CD4-positive, alpha-beta T cell treated with Interferon alpha-2 for 1 hour (primary cell): ENCODE data around the gene ZDHHC13.

ENCODE experiments used
- DNase-seq, 2 donors: peaks; one replicate each; pipeline ENCODE4 v3.0.0-alpha.2; 2020 to 2022

ZDHHC13 gene, protein sequence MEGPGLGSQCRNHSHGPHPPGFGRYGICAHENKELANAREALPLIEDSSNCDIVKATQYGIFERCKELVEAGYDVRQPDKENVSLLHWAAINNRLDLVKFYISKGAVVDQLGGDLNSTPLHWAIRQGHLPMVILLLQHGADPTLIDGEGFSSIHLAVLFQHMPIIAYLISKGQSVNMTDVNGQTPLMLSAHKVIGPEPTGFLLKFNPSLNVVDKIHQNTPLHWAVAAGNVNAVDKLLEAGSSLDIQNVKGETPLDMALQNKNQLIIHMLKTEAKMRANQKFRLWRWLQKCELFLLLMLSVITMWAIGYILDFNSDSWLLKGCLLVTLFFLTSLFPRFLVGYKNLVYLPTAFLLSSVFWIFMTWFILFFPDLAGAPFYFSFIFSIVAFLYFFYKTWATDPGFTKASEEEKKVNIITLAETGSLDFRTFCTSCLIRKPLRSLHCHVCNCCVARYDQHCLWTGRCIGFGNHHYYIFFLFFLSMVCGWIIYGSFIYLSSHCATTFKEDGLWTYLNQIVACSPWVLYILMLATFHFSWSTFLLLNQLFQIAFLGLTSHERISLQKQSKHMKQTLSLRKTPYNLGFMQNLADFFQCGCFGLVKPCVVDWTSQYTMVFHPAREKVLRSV

DNA sequence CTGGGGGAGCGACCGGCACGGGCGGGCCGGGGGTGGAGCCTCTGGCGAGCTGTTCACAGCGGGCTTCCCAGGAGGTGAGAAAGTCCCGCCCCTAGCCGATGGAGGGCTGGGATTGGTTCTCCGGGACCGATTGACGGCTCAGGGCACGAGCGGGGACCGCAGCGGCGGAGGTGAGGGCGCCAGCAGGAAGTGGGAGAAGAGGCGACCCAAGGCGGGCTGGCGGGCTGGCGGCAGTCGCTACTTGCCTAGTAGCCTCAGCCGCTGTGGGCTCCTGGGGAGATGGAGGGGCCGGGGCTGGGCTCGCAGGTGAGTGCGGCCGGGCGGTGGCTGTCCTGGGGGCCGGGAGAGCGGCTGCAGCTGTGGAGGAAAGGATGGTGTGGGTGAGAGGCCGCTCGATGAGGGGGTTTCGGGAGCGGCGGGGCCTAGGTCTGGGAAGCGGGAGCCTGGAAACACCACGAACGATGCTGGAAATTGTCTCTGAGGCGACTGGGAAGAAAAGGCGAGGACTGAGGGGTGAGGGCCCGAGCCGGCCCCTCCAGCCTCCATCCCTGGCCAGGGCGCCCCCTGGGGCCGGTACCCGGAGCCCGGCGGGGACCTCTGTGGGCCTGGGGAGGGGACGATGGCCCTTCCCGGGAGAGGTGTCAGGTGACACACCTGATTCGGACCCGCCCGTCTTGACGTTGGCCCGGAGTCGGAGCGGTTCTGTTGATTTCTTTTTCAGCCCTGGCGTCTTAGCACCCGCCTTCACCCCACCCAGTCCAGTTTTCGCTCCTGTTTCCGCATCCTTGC is at the start of gene ZDHHC13:
Gene ZDHHC13, plus strand, starts transcription at position 198 of the 789 bp plus-strand sequence. Its CDS starts 82 bp downstream, at position 280.
- peak; percentile 92 to 94 for DNase-seq

DNA sequence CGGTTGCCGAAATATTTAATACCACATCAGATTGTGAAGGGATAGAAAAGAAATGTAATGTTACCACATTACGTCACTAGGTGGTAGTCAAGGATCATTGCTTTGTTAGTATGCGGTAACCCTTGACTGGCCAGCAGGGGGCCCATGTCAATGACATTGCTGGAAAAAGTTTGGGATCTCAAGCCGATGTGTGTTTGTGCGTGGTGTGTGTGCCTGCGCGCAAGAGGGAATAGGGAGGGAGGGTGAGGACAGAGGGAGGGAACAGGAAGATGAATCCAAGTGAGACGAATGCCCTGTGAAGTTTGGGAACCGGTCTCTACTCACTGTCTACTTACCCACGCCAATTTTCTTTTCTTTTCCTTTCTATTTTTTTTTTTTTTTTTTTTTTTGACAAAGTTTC is 45.7 kb upstream of the ZDHHC13 start:
- DNase-seq: peak; percentile 24 to 72

DNA sequence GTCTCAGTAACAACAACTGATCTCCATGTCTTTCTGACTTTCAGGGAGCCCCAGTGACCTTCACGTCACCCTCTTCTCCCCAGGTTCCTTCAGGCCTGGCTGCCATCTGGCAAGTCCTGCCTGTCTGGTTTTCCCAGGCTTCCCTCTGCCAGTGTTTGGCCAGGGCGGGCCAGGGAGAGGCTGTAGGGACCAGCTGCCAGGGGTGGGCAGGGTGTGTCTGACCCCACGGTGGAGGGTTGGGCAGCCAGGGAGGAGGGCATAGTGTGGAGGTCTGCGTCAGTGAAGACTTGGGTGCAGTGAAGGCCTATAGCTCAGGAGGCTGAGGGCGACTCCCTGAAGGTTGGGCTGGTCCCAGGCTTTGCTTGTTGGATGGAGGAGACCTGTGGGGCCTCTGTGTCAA is 44.5 kb upstream of the ZDHHC13 start:
- no peak for DNase-seq

DNA sequence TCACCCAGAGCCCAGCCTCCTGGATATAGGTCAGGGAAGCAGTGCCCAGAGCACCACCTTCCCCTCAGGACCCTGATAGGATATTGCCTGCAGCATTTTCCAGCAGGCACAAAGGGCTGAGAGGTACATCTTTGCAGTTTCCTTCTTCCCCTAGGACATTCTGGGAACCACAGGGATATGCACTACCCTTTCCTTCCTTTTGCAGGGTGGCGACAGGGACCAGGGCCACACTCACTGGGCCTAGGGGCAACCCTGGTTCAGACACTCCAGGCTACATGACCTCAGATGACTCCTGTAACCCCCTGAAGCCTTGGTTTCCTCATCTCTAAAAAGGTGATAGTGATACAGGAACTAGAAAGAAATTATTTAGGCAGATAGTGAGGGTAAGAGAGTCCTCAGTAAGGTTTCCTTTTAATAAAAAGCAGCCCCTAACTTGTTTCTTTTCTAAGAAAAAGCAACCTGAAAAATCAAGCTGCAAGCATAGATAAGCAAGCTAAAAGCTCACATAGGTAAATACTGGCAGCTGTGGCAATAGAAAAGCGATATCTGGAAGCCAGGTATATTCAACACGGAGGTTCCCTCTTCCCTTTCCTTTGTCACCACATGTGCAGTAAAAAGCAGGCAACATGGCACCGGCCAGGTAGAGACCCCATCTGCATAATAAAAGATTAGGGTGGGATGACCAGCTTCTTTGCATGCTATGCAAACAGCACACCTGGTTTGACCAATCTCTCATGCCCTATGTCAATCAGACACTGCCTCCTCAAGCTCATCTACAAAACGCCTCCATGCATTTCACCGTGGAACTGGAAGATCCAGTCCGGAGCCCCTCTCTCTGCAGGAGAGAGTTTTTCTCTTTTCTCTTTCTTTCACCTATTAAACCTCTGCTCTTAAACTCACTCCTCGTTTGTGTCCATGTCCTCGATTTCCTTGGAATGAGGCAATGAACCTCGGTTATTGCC is 43.2 kb upstream of the ZDHHC13 start:
- DNase-seq: no peak

DNA sequence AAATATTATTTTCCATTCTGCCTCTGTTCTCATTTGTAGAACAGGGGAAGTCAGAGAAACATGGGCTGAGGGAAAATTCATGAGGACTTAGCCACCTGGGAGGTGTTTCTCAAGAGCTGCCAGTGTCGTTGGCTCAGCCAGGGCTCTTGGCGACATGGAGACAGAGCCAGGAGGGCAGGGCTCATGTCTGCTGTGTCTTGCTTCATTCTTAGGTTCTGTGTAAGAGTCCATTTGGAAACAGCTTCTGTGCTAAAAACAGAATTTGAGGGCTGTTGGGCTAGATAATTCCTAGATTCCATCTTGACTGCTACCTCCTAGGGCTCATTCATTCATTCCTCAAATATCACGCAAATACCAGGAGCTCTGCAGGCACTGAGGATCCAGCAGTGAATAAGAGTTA is 41.3 kb upstream of the ZDHHC13 start:
- no peak for DNase-seq

DNA sequence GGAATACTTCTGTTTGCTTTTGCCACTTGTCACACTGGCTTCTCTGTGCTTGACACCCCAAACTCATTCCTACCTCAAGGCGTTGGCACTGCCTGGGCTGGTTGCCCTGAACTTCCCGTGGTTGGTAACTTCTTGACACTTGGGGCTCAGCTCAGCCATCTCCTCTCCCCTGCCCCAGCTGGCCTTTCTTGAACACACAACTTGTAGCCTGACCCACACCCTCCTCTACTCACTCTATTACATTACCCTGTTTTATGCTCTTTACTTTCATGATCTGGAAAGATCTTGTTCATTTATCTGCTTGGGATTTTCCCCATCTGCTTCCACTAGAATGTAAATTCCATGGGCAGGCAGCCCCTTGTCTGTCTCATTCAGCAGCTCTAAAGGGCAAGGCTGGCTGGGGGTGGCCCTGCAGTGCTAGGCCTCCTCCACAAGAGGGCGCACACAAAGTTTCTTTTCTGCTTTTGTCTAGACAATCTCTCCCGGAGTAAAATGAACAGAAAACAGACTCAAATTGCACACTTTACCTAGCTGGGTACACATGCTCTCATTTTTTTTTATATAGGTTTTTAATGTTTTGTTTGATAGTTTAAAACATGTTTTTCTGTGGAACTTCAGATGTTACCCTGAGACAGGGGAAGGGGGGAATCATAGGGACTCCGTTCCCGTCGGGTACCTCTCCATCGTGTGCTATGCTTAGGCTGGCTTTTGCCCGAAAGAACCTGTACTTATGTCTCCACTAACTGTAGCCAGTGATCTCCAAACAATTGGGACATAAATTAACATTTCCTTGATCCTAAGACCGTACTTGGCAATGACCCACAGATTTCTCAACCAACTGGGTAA is 40.0 kb upstream of the ZDHHC13 start:
- peak; percentile 18 to 59 for DNase-seq

DNA sequence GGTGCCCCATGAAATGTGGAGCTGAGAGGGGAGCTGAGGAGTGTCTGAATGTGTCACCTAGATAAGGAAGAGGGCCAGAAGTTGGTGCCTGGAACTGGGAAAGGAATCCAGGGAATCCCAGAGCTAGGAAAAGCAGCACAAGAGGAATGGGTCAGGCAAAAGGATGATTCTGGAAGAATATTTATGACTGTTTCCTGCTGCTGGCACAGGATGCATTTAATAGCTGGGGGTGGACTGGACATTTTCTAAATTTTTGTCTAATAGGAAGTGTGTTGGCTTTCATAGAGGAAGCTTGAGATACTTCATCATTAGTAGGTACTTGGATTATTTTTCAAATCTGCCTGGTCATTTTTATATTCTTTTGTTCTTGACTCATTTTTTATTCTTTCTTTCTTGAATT is 39.0 kb upstream of the ZDHHC13 start:
- DNase-seq: no peak

DNA sequence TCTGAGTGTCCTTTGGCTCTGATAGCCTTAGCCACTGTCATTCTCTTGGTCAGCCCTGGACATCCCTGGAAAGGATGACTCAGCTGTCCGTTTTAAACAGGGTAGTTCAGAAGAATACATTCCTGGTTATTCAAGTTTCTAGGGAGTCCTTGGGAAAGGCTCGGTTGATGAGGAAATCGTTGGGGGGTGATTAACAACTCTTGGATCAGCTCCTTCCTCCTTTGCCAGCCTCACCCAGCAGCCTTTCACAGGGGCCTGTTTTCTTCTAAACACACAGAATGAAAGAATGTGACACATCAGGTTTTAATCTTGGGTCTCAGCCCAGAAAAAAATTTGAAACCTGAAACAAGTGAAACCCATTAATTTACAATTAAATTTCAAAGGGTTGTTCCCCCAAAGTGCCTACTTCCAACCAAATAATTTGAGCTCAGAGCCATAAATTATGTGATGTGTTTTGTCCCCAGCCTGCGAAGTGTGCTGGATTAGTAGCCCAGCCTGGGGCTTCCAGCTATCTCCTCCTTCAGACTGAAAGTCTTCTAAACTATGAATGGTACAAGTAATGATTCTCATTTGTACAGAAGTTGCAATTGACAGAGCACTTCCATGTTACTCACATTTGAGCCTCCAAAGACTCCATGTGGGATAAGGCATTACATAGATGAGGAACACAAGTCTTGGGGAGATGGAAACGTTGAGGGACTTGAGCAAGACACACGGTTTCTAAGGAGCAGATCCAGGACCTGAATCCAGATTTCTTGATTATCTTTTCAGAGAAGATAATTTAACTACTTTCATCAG is 37.1 kb upstream of the ZDHHC13 start:
- DNase-seq: no peak

DNA sequence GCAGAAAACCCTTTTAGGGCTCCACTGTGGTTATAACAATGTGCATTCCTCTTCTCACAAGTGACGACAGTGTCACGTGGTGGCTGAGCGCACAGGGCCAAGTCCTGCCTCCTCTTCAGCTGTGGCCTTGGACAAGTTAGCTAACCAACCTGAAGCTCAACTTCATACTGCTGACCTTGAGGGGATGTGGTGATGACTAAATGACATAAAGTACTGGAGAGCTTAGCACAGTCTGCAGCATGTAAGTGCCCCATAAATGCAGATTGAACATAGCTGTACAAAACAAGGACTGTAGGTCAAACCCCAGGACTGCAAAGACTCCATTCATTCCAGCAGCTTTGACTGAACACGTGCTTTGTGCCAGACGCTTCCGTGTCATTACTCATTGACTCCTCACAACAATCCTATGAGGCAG is 36.4 kb upstream of the ZDHHC13 start:
- no peak for DNase-seq

DNA sequence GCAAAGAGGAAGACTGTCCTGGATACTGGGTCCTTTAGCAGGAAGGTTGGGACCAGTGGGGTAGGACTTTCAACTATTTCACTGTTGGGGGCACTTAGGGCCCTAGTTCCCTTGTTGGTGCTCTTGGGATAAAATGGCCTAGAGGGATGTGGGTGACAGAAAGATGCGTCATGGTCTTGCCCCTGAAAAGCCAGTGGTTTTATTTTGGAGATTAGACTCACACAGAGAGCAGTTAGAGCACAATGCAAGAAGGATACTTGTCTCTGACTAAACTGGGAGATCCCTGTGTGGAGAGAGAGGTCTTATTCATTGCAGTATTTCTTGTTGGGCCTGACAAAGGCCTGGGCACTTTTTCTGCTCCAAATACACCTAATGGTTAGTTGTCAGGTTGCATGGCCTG is 33.8 kb upstream of the ZDHHC13 start:
- DNase-seq: no peak

DNA sequence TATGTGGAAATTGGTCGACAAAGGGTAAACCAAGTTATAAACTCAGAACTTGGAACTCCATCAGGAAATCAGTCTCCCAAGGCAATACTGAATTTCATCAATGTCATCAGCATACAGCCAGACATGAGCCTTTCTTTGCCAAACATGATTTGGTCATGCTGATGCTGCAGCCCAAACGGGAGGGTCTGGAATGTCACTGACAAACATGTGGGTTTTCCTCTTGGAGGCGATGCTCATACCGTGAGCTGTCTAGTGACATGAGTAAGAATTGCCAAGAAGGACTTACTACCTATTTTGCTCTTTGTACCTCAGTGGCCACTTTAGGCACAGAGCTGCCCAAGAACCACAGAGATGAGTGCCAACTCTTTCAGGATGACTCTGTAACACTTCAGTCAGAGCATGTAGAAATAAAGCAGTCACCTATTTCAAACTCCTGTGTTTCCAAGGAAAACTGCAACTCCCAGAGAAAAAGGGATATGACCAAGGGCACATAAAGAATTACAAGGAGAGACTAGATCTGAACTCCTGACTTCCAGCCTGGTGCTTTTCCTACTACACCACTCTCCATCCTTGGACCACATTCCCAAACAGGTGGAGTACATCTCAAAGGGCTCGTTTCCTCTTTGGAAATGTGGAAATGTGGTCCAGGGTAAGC is 32.2 kb upstream of the ZDHHC13 start:
- DNase-seq: no peak

DNA sequence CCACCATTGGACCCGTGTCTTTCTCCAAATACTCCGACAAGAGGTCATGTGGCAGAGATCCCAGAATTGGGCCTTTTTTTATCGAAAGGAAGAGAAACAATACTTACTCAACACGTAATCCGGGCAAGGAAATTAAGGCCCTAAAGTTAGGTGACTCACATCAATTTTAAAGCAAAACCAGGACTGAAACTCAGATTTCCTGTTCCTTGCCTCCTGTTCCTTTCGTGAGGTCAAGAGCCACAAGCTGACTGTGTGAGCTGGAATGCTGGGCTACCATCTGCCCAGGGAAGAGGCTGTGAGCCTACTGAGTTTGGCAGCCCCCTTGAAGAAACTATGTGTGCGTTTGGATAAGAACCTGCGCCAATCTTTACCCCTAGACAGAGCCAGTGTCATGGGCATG is 29.3 kb upstream of the ZDHHC13 start:
- DNase-seq: no peak

DNA sequence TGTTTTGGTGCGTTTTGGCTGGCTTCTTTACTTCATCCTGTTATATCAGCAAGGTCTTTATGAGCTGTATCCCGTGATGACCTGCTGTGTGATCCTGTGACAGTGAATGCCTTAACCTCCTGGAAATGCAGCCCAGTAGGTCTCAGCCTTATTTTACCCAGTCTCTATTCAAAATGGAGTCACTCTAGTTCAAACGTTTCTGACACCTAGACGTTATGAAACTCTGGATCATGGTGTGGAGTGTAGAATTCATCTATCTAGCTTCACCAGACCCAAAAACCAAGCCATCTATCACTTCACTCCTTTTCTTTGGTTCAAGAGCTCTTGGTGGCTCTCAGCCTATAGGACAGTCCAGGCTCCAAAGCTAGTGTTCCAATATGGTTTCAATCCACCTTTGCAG is 28.2 kb upstream of the ZDHHC13 start:
- no peak for DNase-seq

DNA sequence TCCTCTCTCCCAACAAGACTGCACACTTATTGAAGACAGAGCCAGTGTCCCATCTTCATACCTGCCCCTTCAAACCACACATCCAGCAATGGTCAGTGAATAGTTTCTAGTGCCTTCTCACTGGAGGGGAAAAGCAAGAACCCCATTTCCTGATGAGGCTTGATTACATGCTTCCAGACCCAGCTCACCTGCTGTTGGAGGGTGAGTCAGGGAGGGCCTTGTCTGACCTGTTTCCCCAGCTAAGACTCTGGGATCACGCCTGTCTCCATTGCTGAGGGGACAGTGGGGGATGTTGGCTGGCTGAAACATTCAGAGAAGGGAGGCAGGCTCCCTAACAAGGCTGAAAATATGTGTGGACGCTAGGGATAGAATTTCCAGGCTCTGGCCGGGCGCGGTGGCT is 27.5 kb upstream of the ZDHHC13 start:
- no peak for DNase-seq

DNA sequence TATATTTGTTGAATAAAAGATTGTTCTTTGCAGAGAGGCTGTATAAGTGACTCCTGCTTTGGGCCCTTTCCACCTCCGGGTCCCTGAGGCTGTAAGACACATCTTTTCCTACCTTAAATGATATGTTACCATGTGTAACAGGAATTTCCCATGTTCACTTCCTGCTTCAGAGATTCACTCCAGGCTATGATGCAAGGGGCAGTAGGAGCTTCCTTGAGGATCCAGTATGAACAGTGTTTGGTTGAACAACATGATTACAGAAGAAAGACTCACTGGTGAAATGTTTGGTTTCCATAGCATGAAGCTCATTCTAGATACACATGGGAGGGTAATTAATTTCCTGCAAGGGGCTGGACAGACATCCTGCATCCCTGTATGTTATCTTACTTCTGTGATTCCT is 25.6 kb upstream of the ZDHHC13 start:
- no peak for DNase-seq

DNA sequence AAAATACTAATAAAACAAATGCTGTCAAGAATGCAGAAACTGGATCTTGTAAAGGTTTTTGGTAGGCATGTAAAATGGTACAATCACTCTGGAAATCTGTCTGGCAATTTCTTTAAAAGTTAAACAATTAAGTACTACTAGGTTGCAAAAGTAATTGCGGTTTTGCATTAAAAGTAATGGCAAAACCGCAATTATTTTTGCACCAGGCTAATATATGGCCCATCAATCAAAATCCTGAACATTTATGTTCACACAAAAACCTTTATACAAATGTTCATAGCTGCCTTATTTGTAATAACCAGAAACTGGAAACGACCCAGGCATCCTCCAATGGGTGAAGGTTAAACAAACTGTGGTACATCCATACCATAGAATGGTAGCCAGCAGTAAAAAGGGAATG is 24.6 kb upstream of the ZDHHC13 start:
- DNase-seq: no peak

DNA sequence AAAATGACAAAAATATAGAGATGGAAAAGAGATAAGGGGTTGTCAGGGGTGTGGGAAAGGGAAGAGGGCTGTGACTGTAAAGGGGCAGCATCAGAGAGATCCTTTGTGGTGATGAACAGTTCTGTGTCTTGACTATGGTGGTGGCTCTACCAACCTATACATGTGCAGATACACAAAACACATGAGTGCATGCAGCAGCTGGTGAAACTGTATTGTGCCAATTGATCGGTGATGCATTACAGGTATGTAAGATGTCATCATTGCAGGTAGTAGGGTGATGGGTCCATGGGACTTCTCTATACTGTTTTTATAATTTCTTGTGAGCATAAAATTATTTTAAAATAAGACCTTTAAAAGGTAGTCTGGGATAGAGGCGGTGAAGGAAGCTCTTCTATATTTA is 24.1 kb upstream of the ZDHHC13 start:
- DNase-seq: no peak

DNA sequence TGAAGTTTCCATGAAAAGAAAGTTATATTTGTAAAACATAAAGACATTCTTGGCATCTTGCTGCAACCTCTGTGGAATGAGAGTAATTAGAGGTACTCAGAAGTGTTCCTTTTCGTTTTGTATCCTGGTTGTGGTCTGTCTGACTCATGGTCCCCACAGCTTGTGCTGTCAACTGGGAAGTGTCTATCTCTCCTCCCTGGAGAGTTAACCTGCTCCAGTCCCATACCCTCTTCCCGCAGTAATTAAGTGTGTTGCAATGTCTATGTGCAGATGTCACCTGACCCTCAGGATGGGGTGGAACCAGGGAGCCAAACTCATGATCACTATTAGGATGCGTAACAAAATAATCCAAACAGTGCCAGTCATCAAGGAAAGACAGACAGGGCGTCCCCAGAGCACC is 23.0 kb upstream of the ZDHHC13 start:
- DNase-seq: no peak

DNA sequence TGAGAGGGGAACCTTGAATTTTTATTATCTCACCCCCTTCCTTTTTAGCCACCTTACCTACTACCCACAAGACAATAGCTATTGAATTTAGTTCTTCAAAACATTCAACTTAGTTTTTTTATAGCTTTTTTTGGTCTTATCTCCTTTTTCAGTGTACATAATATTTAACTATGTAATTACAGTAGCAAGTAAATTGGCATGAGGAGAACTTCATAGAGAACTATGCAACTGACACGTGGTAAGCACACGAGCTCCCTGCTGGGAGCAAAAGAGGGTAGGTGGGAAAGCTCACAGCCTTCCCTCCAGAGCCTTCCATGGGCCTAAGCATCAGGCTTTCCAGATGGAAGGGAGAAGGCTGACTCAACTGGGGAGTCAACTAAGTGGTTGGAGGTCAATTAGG is 22.1 kb upstream of the ZDHHC13 start:
- DNase-seq: no peak

DNA sequence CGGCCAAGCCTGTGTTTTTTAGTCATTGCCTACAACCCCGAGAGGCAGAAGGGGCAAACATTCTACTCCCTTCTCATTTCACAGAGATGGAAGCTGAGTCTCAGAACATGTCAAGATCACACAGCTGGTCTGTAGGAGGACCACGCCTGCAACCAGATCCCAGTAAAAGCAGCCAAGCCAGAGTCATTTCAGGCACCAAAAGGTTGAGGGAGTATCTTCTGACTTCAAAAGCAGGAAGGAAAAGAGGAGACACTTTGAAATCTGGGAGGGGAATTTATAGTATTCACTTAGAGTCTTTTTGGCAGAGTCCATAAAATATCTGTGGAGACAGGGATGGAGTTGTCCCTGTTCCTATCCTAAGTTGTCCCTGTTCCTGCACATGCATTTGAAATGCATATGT is 17.9 kb upstream of the ZDHHC13 start:
- no peak for DNase-seq
